Right hindlimb (tissue), 1 donor: ENCODE data around the gene C3AR1.
"Not testable (repeated sequence)": the region's sequence is repeated elsewhere in the genome, so short reads cannot be mapped to it uniquely, and the experiment has no call there.

Experiments
- DNase-seq: peaks from one replicate; pipeline ENCODE4 v3.0.0-alpha.2; 2018

Gene C3AR1

GRCh38 chr12:8065991-8066594, at the start of gene C3AR1:
Gene C3AR1 (minus strand): TSS chr12:8066359. CDS start chr12:8060185, 6,174 bp downstream.
- DNase-seq = no peak

- DNase-seq = not testable (repeated sequence)
Measured at GRCh38 chr12:8113117-8113516, 47.0 kb upstream of the C3AR1 start.

- DNase-seq = peak; percentile 79
Measured at GRCh38 chr12:8108808-8109398, 42.7 kb upstream of the C3AR1 start.

- no peak for DNase-seq
Measured at GRCh38 chr12:8099235-8099634, 33.1 kb upstream of the C3AR1 start.

GRCh38 chr12:8096281-8096915, 30.2 kb upstream of the C3AR1 start:
- no peak for DNase-seq

GRCh38 chr12:8093291-8093690, 27.1 kb upstream of the C3AR1 start:
- no peak for DNase-seq

- DNase-seq = no peak
Measured at GRCh38 chr12:8089716-8090115, 23.6 kb upstream of the C3AR1 start.

- DNase-seq = not testable (repeated sequence)
Measured at GRCh38 chr12:8089277-8089676, 23.1 kb upstream of the C3AR1 start.

GRCh38 chr12:8088574-8088973, 22.4 kb upstream of the C3AR1 start:
- no peak for DNase-seq

- no peak for DNase-seq
Measured at GRCh38 chr12:8087666-8088065, 21.5 kb upstream of the C3AR1 start.

GRCh38 chr12:8084351-8084750, 18.2 kb upstream of the C3AR1 start:
- DNase-seq = not testable (repeated sequence)

- no peak for DNase-seq
Measured at GRCh38 chr12:8082808-8083100, 16.6 kb upstream of the C3AR1 start.

- no peak for DNase-seq
Measured at GRCh38 chr12:8081251-8081920, 15.2 kb upstream of the C3AR1 start.

- DNase-seq = no peak
Measured at GRCh38 chr12:8080120-8080519, 14.0 kb upstream of the C3AR1 start.

- no peak for DNase-seq
Measured at GRCh38 chr12:8078916-8079315, 12.8 kb upstream of the C3AR1 start.

- peak; percentile 45 for DNase-seq
Measured at GRCh38 chr12:8078398-8078797, 12.2 kb upstream of the C3AR1 start.

GRCh38 chr12:8077207-8077606, 11.0 kb upstream of the C3AR1 start:
- DNase-seq = no peak

GRCh38 chr12:8076366-8076765, 10.2 kb upstream of the C3AR1 start:
- no peak for DNase-seq

- no peak for DNase-seq
Measured at GRCh38 chr12:8075935-8076334, 9.8 kb upstream of the C3AR1 start.

GRCh38 chr12:8071820-8072219, 5.7 kb upstream of the C3AR1 start:
- not testable (repeated sequence) for DNase-seq

- DNase-seq = no peak
Measured at GRCh38 chr12:8069582-8069981, 3.4 kb upstream of the C3AR1 start.

GRCh38 chr12:8064131-8064530, 2.0 kb downstream of the C3AR1 start:
- DNase-seq = no peak

GRCh38 chr12:8058506-8058905, 7.7 kb downstream of the C3AR1 start:
- DNase-seq = no peak

- DNase-seq = no peak
Measured at GRCh38 chr12:8057839-8058238, 8.3 kb downstream of the C3AR1 start.
